A673 (cell line): ENCODE measurements around the gene SYT7.

Experiments used
- CTCF ChIP-seq: fragments of 300-800, 200-600 bp; sonication (generic); conservative IDR thresholded peaks from 2 replicates; pipeline ENCODE4 v1.5.1; 2017; ENCODE audit warnings: low read depth, mild to moderate bottlenecking, antibody characterized with exemption, low read length, moderate library complexity, mixed read lengths
- EZH2 ChIP-seq: fragments of 200-600 bp; sonication (generic); IDR thresholded peaks from 2 replicates; pipeline ENCODE4 v1.6.1; 2017; ENCODE audit warnings: borderline replicate concordance, low read depth, mild to moderate bottlenecking, mixed read lengths, antibody characterized with exemption, low read length; ENCODE audit not compliant: poor library complexity, severe bottlenecking

- TF ChIP-seq EZH2 (no peak), CTCF (no peak)
These were observed 36.4 kb downstream of the SYT7 start for GRCh38 chr11:61544466-61544865.
